Stimulated activated CD4-positive, alpha-beta T cell treated with anti-CD3 and anti-CD28 coated beads, Interleukin-15, amount 100 ng/mL, for 1 hour (primary cell): Measurements from ENCODE around the gene CIP2A.

Experiments used
- DNase-seq, 2 donors: peaks; one replicate each; pipeline ENCODE4 v3.0.0-alpha.2; 2020; ENCODE audit warnings: low read depth in 1 of 2, low spot score in 1 of 2

CIP2A gene

GRCh38 chr3:108511490-108511889 is 77.7 kb downstream of the CIP2A start:
- no peak for DNase-seq

GRCh38 chr3:108511055-108511454 is 78.2 kb downstream of the CIP2A start:
- no peak for DNase-seq

GRCh38 chr3:108510496-108510895 is 78.7 kb downstream of the CIP2A start, which contains the start of gene MYH15:
MYH15 (minus strand) TSS chr3:108510596; CDS start chr3:108510530, 66 bp downstream.
- DNase-seq, result no peak

- no peak for DNase-seq
Measured at GRCh38 chr3:108509871-108510270, 79.4 kb downstream of the CIP2A start.

- no peak for DNase-seq
Measured at GRCh38 chr3:108509263-108509662, 80.0 kb downstream of the CIP2A start.

- DNase-seq, result no peak
Measured at GRCh38 chr3:108507902-108508301, 81.3 kb downstream of the CIP2A start.

DNA sequence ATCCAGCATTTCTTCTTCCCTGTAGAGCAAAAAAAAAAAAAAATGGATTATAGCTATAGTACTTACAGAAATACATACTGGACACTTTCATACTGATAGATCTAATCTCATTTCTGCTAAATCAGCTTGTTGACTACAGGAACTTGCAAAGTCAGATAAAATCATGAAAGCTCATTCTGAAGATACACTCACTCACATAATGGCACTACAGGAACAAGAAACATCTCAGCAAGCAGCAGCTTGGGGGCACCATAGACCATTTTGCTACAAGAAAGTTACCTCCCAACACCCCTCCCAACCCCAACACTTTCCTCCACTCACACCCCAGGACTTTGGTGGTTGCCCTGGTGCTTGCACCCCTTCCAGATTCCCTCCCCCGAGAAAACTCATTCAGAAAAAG is 83.4 kb downstream of the CIP2A start:
- no peak for DNase-seq

GRCh38 chr3:108503722-108504121 is 85.5 kb downstream of the CIP2A start:
- no peak for DNase-seq

DNA sequence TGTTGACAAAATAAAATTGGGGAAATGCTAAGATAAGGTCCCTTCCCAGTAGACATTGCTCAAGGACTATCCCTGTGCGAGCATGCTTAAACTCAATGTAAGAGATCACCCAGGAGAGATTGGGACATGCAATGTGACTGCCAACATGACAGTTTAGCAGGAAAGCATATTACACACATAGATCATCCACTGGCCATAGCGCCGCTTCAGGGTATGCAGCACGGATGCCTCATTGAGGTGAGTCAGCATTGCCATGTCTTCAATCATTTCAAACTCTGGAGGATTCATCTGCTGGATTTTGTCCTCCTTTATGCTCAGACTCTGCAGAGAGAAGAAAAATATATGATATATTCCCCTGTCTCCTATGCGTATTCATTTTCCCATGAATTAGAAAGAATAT is 87.7 kb downstream of the CIP2A start:
- DNase-seq, result no peak

- no peak for DNase-seq
Measured at GRCh38 chr3:108500728-108501127, 88.5 kb downstream of the CIP2A start.
